Pancreas (tissue), 10 donors: Measurements from ENCODE around the gene HTR3C. TPM values are rescaled to one million over a fixed set of nuclear protein-coding genes. Genes with fewer than 3 reads are reported as not detected.

ENCODE experiments used
- ATAC-seq, 4 donors: fragments of 200-7000 bp; cut with Tn5 transposase; one replicate each; pipeline versions ENCODE4 v1.8.0 to v1.9.1; 2020; ENCODE audit warnings: mild to moderate bottlenecking in 4 of 4, moderate library complexity in 4 of 4
- DNase-seq, 6 donors: peaks; one replicate each; pipeline ENCODE4 v3.0.0-alpha.2; 2020
- FAIRE-seq: peaks from 2 replicates; lab custom pipeline; 2012; peaks lifted over from hg19 to GRCh38; lab: Jason Lieb, UNC
- H3K27ac ChIP-seq, 4 donors: fragments of 200-600 bp; sonication (generic); 1 replicate in 3 of 4; 2 replicates in 1 of 4; pipeline versions ENCODE4 v1.5.0 to v1.8.0; 2020
- H3K27me3 ChIP-seq, 4 donors: fragments of 200-600 bp; one replicate each; pipeline ENCODE4 v1.8.0; 2021
- H3K36me3 ChIP-seq, 3 donors: fragments of 200-600 bp; sonication (generic) in 1 of 3; one replicate each; pipeline versions ENCODE4 v1.5.0 to v1.8.0; 2020 to 2021
- H3K4me1 ChIP-seq, 3 donors: fragments of 200-600 bp; one replicate each; pipeline ENCODE4 v1.8.0; 2021
- H3K4me3 ChIP-seq, 4 donors: fragments of 200-600 bp; sonication (generic) in 2 of 4; one replicate each; pipeline versions ENCODE4 v1.5.0 to v1.8.0; 2020 to 2021
- H3K9me3 ChIP-seq, 4 donors: fragments of 200-600 bp; one replicate each; pipeline ENCODE4 v1.8.0; 2021
- WGBS, 2 donors: extraction: QIAGEN DNeasy Blood & Tissue Kit; methylation state at CpG; one replicate each; pipeline ENCODE4 v1.1.7; 2013; 5-methylcytosine and 5-hydroxymethylcytosine counted together
- intact Hi-C, 3 donors: fragments of 100-400 bp; cut with DNase I; formaldehyde crosslinking; loops; one replicate each; pipeline versions ENCODE4 v1.11.1 to v1.14.2; 2022
- polyA plus RNA-seq, 2 donors: library from polyadenylated mRNA; stranded (reverse); fragments of 200-250 nt; gene quantifications; one replicate each; pipeline ENCODE4 v1.2.3, GENCODE V29; 2013
- total RNA-seq, 6 donors: library from RNA; stranded (reverse); fragmentation: NEBNext Ultra II Directional in 4 of 6; extraction: Animal tissue kit (Norgen Biotek cat#: 25700) in 4 of 6; gene quantifications; one replicate each; pipeline versions ENCODE4 v1.2.1 to v1.2.4, GENCODE V29; 2021 to 2023
- TF ChIP-seq, protein P1 (sequence below), 4 donors: fragments of 200-600 bp; sonication (generic) in 3 of 4; IDR thresholded peaks; one replicate each; pipeline versions ENCODE4 v1.5.0 to v1.8.0; 2021; ENCODE audit warnings: antibody characterized with exemption in 4 of 4
- donor health status: healthy with polysubstance abuse.
- donor health status: DM: no; HTN: no; CAD: no; lungs with moderate emphysema.
- donor health status: DM: no; HTN: no; CAD: no.
- donor health status: control.
- donor health status: control.
- donor health status: Bipolar disorder and iron deficiency.
- donor health status: DM: yes; HTN: yes; CAD: no.
- donor health status: DM: no; HTN: no; CAD: no.
- donor health status: DM: no; HTN: no; CAD: no.
- donor health status: DM: yes; HTN: yes; CAD: no.

Gene HTR3C
- total and polyA plus RNA-seq, 8 donors, result 0.09 TPM; not detected in 7

GRCh38 chr3:184016169-184016570 lies 36.7 kb upstream of the HTR3C start:
- H3K36me3 ChIP-seq, result no peaks in the 10 kb centered on the region
- intact Hi-C loops, result loop anchor here in 1 of 3 donors (5.0 kb wide), 1 partner anchor 119 kb away; no protein-coding TSS in a partner anchor
- H3K27me3 ChIP-seq, result no peaks in the 10 kb centered on the region
- TF ChIP-seq, protein P1, sequence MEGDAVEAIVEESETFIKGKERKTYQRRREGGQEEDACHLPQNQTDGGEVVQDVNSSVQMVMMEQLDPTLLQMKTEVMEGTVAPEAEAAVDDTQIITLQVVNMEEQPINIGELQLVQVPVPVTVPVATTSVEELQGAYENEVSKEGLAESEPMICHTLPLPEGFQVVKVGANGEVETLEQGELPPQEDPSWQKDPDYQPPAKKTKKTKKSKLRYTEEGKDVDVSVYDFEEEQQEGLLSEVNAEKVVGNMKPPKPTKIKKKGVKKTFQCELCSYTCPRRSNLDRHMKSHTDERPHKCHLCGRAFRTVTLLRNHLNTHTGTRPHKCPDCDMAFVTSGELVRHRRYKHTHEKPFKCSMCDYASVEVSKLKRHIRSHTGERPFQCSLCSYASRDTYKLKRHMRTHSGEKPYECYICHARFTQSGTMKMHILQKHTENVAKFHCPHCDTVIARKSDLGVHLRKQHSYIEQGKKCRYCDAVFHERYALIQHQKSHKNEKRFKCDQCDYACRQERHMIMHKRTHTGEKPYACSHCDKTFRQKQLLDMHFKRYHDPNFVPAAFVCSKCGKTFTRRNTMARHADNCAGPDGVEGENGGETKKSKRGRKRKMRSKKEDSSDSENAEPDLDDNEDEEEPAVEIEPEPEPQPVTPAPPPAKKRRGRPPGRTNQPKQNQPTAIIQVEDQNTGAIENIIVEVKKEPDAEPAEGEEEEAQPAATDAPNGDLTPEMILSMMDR (IDR thresholded peaks at IDR 0.05), result no peak
- H3K27ac ChIP-seq, result no peak overlapping the region
- no peaks in the 10 kb centered on the region for H3K4me1 ChIP-seq
- no peak overlapping the region for H3K4me3 ChIP-seq
- FAIRE-seq (no peak), DNase-seq (no peak), ATAC-seq (no peak)
- H3K9me3 ChIP-seq, result no peaks in the 10 kb centered on the region
- WGBS, 2 donors, result 54 to 56% methylated on average over 5 of the region's 5 CpGs

- H3K36me3 ChIP-seq, result no peaks in the 10 kb centered on the region
- FAIRE-seq, result no peak
- peak overlapping the region; percentile 91 to 100 (median 100) for H3K4me3 ChIP-seq
- TF ChIP-seq, protein P1 (IDR thresholded peaks at IDR 0.05), result peak; percentile 84 to 97 (median 92)
- no peaks in the 10 kb centered on the region for H3K4me1 ChIP-seq
- H3K27ac ChIP-seq, result peak overlapping the region in 2 of 4 donors; percentile 28 to 73
- H3K27me3 ChIP-seq, result no peaks in the 10 kb centered on the region
- peak; percentile 89 to 94 (median 90) for ATAC-seq
- no peaks in the 10 kb centered on the region for H3K9me3 ChIP-seq
- WGBS, 2 donors, result 10 to 18% methylated on average over 57 of the region's 57 CpGs
- DNase-seq, result peak in 5 of 6 donors; percentile 41 to 84 (median 70)
- intact Hi-C loops, result loop anchor here in 1 of 3 donors (5.0 kb wide), 1 partner anchor 120 kb away; no protein-coding TSS in a partner anchor
Measured at GRCh38 chr3:184016811-184017671, 35.8 kb upstream of the HTR3C start.

DNA sequence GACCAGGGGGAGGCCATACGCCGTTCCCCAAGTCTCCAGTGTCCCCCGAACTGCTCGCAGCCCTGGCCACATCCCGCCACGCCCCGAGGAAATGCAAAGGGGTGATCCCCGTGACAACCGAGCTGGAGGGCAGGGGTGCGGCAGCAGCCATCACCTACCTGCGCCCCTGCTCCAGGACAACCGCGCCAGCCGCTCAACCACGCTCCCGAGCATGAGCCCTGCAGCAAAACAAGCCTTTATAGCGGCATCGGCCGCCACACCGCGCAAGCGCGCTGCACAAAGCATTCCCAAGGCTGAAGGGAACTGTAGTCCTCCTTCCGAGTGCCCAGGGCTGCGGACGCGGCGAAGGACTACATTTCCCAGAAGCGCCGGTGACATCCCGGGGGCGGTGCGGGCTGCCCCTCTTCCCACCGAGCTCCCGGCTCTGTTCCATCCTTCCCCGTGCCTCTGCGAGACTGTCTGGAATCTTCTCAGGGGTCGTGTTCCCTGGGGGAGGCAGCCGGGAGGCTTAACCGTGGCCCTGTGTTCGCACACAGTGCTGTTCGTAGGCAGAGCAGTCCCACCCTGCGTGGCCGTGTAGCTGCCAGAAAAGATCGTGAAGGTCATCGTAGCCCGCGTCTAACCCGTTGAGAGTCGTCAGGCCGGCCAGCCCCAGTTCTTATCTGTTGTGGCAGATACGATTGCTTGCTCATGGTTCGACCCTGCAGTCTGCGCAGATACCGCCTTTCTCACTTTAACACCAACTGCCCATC lies 35.0 kb upstream of the HTR3C start, which contains the start of gene ABCC5:
TSS of gene ABCC5 (minus strand) at position 213 of the 752 bp plus-strand sequence. CDS start 3,492 bp downstream, outside the sequence.
- TF ChIP-seq, protein P1 (IDR thresholded peaks at IDR 0.05), result peak in 3 of 4 donors; percentile 4 to 49 (median 41)
- Histone ChIP-seq H3K27ac (peak within 1 kb of the TSS; percentile 20 to 74 (median 50)), H3K4me1 (no peaks in the 10 kb centered on the region), H3K4me3 (peak within 1 kb of the TSS; percentile 91 to 100 (median 100)), H3K9me3 (no peaks in the 10 kb centered on the region), H3K27me3 (no peaks in the 10 kb centered on the region), H3K36me3 (no peaks in the 10 kb centered on the region)
- no peak for FAIRE-seq
- intact Hi-C loops, result loop anchor here in 1 of 3 donors (5.0 kb wide), 1 partner anchor 121 kb away; no protein-coding TSS in a partner anchor
- 0% methylated on average over 52 to 55 of the region's 55 CpGs for WGBS, 2 donors
- ATAC-seq, result peak; percentile 98 to 99 (median 99)
- DNase-seq, result peak; percentile 90 to 97 (median 91)

GRCh38 chr3:184018424-184018973 lies 34.3 kb upstream of the HTR3C start:
- intact Hi-C loops, result loop anchor here in 1 of 3 donors (5.0 kb wide), 1 partner anchor 121 kb away; no protein-coding TSS in a partner anchor
- no peak for ATAC-seq

More at GRCh38 chr3:184018424-184018973, 34.3 kb upstream of the HTR3C start:
- H3K4me3 ChIP-seq, result peak overlapping the region; percentile 91 to 100 (median 100)
- DNase-seq, result peak in 1 of 6 donors; percentile 9
- H3K36me3 ChIP-seq, result no peaks in the 10 kb centered on the region
- WGBS, 2 donors, result 83 to 88% methylated on average over 21 of the region's 21 CpGs
- H3K27me3 ChIP-seq, result no peaks in the 10 kb centered on the region
- no peaks in the 10 kb centered on the region for H3K9me3 ChIP-seq
- no peaks in the 10 kb centered on the region for H3K4me1 ChIP-seq
- TF ChIP-seq, protein P1 (IDR thresholded peaks at IDR 0.05), result no peak
- no peak for FAIRE-seq
- H3K27ac ChIP-seq, result peak overlapping the region in 3 of 4 donors; percentile 20 to 74 (median 73)
